Activated naive CD4-positive, alpha-beta T cell treated with anti-CD3 and anti-CD28 coated beads, Interleukin-2, amount 10 ng/mL, durations not matched to agents 7 days and 5 days (primary cell): ENCODE results near the gene SRGAP1.

Source experiments
- CTCF ChIA-PET: fragments of 350-600 bp; sonication (Branson Sonifier 250); formaldehyde crosslinking; loops from one replicate; lab custom pipeline; 2021; ENCODE audit warnings: antibody characterized with exemption; lab: Charles Lee
- DNase-seq: peaks from one replicate; pipeline ENCODE4 v3.0.0-alpha.2; 2020
- H3K27ac Mint-ChIP-seq: one replicate; pipeline ENCODE4 v1.8.0; 2021; ENCODE audit warnings: mild to moderate bottlenecking, moderate library complexity, mixed read lengths
- H3K27me3 Mint-ChIP-seq: one replicate; pipeline ENCODE4 v1.8.0; 2021; ENCODE audit warnings: mild to moderate bottlenecking, mixed read lengths
- H3K36me3 Mint-ChIP-seq: one replicate; pipeline ENCODE4 v1.8.0; 2021; ENCODE audit warnings: mixed read lengths
- H3K4me1 Mint-ChIP-seq: one replicate; pipeline ENCODE4 v1.8.0; 2021; ENCODE audit warnings: mixed read lengths
- H3K4me3 Mint-ChIP-seq: one replicate; pipeline ENCODE4 v1.8.0; 2021; ENCODE audit warnings: mild to moderate bottlenecking, moderate library complexity, mixed read lengths
- H3K9me3 Mint-ChIP-seq: one replicate; pipeline ENCODE4 v1.8.0; 2021; ENCODE audit warnings: mixed read lengths

The SRGAP1 gene

DNA sequence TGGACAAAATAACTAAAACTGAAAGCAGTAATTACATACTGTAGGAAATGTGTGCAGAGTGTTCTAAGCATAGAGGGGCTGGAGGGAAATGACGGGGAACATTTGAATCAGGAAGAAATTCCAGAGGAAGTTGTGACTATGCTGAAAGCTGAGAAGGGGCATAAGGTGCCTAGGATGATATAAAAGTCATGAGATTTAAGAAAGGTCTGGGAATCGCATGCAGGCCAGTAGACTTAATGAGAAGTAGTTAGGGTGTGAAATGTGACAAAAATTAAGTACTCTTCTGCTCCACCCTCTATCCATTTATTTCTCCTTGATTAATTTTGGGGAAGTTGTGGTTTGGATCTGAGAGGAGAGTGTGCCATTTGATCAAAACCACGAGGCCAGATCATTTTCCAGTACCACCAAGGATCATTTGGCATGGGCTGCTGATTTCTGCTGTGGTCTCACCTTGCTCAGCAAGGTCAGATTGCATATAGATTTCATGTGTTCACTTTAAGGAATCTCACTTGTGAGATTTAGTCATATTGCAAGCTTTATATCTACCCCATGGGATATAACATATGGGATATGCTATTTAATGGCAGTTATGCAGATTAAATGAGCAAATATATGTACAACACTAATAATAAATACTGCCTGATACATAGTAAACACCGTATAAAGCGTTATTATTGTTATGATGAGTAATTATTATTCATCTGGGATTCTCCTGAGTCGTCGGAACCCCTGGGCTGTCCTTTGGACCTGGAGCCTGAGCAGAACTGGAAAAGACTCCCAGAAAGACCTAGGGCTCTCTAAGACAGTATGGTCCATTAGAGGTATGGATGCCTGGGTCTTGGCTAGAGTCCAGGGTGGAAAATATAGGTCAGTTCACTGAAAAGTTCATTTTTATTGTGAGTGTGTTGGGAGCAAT, 72.3 kb downstream of the SRGAP1 start:
- Mint-ChIP-seq H3K27ac (no peak overlapping the region), H3K4me3 (no peak overlapping the region), H3K36me3 (no peaks in the 10 kb centered on the region), H3K4me1 (no peaks in the 10 kb centered on the region), H3K27me3 (no peaks in the 10 kb centered on the region), H3K9me3 (no peaks in the 10 kb centered on the region)
- no peak for DNase-seq
- CTCF ChIA-PET, result no interaction called here

DNA sequence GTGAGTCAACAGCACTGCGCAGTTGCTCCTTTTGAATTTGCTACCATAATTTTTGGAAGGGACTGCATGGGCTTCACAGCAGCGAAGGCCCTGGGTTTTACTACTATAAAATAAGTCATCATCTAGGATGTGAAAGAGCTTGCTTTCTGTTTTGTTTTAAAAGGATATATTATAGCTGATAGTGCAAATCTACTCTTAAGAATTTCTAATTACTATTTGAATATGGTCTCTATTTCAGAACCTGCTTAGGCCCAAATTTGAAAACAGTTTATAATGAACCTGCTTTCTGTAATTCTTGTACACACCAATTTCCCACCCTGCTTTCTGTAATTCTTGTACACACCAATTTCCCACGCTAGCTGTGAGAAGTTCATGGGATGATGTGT, 73.0 kb downstream of the SRGAP1 start:
- H3K27ac Mint-ChIP-seq, result no peak overlapping the region
- no peaks in the 10 kb centered on the region for H3K4me1 Mint-ChIP-seq
- no peak overlapping the region for H3K4me3 Mint-ChIP-seq
- no peaks in the 10 kb centered on the region for H3K9me3 Mint-ChIP-seq
- no peak for DNase-seq
- CTCF ChIA-PET, result no interaction called here
- H3K36me3 Mint-ChIP-seq, result no peaks in the 10 kb centered on the region
- H3K27me3 Mint-ChIP-seq, result no peaks in the 10 kb centered on the region

DNA sequence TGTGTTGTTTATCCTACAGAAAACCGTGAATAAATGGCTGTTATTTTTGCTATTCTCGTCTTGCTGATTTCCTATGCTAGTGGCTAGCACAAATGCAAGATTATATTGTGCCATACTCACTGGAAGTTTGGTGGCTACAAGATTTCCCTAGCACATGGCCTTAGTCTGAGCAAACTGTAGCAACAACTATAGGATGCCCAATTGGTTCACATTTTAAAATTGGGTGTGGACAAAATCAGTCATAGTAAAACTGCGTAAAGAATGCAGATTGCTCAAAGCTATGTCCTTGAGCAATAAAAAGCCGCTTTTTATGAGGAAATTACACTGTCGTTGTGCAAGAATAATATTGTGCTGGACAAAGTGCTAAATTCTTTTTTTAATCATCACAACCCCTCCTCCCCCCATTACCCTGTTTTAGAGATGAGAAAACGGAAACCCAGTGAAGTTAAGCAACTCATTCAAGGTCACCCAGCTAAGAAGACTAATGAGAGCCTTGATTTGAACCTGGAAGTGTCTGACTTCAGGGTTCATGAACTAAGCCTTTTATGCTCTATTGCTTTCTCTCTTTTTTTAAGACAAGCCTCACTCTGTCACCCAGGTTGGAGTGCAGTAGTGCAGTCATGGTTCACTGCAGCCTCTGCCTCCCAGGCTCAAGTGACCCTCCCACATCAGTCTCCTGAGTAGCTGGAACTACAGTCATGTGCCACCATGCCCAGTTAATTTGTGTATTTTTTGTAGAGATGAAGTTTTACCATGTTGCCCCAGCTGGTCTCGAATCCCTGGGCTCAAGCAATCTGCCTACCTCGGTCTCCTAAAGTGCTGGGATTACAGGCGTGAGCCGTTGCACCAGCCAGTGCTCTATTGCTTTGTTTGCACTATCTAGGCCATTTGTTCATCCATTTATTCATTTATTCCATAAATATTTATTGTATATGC, 73.6 kb downstream of the SRGAP1 start:
- no peaks in the 10 kb centered on the region for H3K36me3 Mint-ChIP-seq
- H3K27ac Mint-ChIP-seq, result no peak overlapping the region
- no peak overlapping the region for H3K4me3 Mint-ChIP-seq
- no peaks in the 10 kb centered on the region for H3K9me3 Mint-ChIP-seq
- no peak for DNase-seq
- no peaks in the 10 kb centered on the region for H3K4me1 Mint-ChIP-seq
- no peaks in the 10 kb centered on the region for H3K27me3 Mint-ChIP-seq
- CTCF ChIA-PET, result no interaction called here

DNA sequence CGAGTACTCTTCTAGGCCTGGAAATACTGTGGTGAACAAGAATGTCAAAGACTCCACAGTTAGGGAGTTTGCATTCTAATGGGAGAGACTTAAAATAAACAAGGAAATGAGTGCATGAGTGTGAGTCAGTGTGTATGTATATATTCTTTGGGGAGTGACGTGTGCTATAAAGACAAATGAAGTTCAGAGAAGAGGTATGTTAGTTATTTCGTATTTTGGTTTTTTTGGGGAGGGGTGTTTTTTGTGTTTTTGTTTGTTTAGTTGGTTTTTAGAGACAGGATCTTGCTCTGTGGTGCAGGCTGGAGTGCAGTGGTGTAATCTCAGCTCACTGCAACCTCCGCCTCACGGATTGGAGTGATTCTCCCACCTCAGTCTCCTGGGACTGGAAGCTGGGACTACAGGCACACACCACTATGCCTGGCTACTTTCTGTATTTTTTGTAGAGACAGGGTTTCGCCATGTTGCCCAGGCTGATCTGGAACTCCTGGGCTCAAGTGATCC, 74.3 kb downstream of the SRGAP1 start:
- Mint-ChIP-seq H3K4me1 (no peaks in the 10 kb centered on the region), H3K36me3 (no peaks in the 10 kb centered on the region), H3K27ac (no peak overlapping the region), H3K4me3 (no peak overlapping the region), H3K9me3 (no peaks in the 10 kb centered on the region), H3K27me3 (no peaks in the 10 kb centered on the region)
- CTCF ChIA-PET, result no interaction called here
- no peak for DNase-seq

DNA sequence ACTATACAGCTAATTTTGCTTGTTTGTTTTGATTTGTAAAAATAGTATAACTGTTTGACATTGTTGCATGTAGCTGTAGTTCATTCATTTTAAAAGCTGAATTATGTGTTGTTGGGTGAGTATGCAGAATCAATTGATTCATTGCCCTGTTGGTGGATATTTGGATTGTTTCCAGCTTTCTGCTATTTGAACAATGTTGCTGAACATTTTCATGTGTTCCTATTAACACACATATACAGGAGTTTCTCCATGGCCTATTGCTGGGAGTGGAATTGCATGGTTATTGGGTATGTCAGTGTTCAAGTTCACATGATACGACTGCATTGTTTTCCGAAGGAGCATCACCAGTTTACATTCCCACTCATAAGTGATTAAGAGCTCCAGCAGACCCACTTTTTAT, 75.3 kb downstream of the SRGAP1 start:
- CTCF ChIA-PET, result no interaction called here
- Mint-ChIP-seq H3K27ac (no peak overlapping the region), H3K9me3 (no peaks in the 10 kb centered on the region), H3K4me1 (no peaks in the 10 kb centered on the region), H3K36me3 (no peaks in the 10 kb centered on the region), H3K4me3 (no peak overlapping the region), H3K27me3 (no peaks in the 10 kb centered on the region)
- no peak for DNase-seq

DNA sequence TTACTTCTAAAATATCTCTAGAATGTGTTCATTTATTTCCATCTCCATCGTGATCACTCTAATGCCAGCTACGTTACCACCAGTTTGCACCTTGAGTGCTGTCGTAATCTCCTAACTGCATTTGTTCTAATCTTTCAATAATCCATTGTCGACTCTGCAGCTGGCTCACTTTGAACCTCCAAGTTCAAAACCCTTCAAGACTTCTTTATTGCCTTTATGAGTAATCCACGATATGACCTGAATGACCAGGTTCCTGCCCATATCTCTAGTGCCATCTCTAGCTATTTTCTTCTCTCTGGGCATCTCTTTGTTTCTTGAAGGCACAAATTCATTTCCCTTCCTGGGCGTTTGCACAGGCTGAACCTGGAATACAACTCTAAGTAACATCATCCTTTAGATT, 76.7 kb downstream of the SRGAP1 start:
- H3K4me1 Mint-ChIP-seq, result no peaks in the 10 kb centered on the region
- H3K36me3 Mint-ChIP-seq, result no peaks in the 10 kb centered on the region
- CTCF ChIA-PET, result no interaction called here
- no peak overlapping the region for H3K4me3 Mint-ChIP-seq
- no peaks in the 10 kb centered on the region for H3K27me3 Mint-ChIP-seq
- DNase-seq, result no peak
- H3K27ac Mint-ChIP-seq, result no peak overlapping the region
- no peaks in the 10 kb centered on the region for H3K9me3 Mint-ChIP-seq

DNA sequence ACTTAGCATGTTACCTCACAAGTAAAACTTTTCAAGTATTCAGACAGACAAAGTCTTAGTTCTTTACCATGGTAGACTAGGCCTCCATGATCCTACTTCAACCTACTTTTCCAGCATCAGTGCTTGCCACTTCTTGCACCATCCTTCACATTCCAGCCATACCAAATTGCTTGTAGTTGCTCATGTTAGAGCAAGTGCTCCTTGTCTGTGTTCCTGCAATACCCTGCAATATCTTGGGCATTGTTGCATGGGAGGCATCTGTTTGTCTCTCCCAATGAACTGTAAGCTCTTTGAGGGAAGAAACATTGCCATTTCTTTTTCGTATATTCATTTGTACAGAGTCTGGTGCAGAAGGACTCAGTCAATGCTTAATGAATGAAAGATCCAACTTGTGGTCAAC, 78.0 kb downstream of the SRGAP1 start:
- Mint-ChIP-seq H3K9me3 (no peaks in the 10 kb centered on the region), H3K4me3 (no peak overlapping the region)
- CTCF ChIA-PET, result no interaction called here

DNA sequence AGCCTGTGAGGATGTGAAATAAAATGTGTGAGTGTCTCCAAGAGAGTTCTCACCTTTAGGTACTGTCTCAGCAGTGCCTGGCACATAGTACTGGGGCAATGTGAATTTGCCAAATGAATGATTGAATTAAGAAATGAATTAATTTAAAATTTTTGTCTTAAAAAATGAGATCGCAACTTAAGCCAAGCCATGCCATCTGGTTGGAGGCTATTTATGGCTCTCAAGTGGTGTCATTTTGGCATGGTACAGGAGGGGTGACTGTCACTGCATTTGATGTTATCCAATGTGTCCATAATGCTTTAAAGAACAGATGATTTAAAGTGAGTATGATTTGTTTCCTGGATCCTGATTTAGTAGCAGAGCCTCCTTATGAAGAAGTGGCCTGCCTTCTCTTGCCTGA, 80.3 kb downstream of the SRGAP1 start:
- no peak for DNase-seq
- Mint-ChIP-seq H3K27me3 (no peaks in the 10 kb centered on the region), H3K36me3 (no peaks in the 10 kb centered on the region), H3K9me3 (no peaks in the 10 kb centered on the region), H3K27ac (no peak overlapping the region), H3K4me1 (no peaks in the 10 kb centered on the region), H3K4me3 (no peak overlapping the region)
- CTCF ChIA-PET, result no interaction called here

More for the DNA sequence above, 78.0 kb downstream of the SRGAP1 start:
- no peak for DNase-seq
- H3K36me3 Mint-ChIP-seq, result no peaks in the 10 kb centered on the region
- H3K27ac Mint-ChIP-seq, result no peak overlapping the region
- H3K4me1 Mint-ChIP-seq, result no peaks in the 10 kb centered on the region
- H3K27me3 Mint-ChIP-seq, result no peaks in the 10 kb centered on the region

DNA sequence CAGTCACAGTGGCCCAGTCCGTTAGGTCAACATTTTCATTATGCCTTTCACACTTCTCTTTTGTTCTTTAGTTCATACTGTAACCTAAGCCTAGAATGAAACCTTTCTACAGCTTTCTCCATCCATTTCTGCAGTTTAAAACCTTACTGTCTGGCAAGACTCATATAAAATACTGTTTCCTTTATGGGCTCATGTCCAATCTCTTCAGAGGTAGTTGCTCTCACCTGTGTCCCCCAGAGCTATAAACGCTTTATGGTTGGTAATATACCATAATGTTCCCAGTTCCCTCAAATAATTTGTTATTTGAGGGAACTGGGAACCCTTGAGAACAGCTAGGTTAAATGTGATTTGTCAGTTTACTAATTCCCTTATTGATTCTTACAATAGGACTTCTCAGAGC, 83.0 kb downstream of the SRGAP1 start:
- H3K27ac Mint-ChIP-seq, result no peak overlapping the region
- CTCF ChIA-PET, result no interaction called here
- no peaks in the 10 kb centered on the region for H3K36me3 Mint-ChIP-seq
- H3K9me3 Mint-ChIP-seq, result no peaks in the 10 kb centered on the region
- no peak overlapping the region for H3K4me3 Mint-ChIP-seq
- no peaks in the 10 kb centered on the region for H3K27me3 Mint-ChIP-seq
- DNase-seq, result no peak
- no peaks in the 10 kb centered on the region for H3K4me1 Mint-ChIP-seq

DNA sequence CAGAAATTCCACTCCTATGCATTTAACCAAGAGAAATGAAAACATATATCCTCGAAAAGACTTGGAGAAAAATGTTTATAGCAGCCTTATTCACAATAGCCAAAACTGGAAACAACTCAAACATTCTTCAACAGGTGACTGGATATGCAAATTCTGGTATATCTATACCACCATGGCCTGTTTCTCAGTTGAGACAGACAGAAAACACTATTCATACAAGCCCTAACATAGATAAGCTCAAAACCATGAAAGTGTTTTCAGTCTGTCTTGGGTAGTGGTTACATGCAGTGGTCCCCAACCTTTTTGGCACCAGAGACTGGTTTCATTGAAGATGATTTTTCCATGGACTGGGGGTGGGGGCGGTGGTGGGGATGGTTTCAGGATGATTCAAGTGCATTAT, 83.8 kb downstream of the SRGAP1 start:
- no peaks in the 10 kb centered on the region for H3K4me1 Mint-ChIP-seq
- CTCF ChIA-PET, result no interaction called here
- no peaks in the 10 kb centered on the region for H3K27me3 Mint-ChIP-seq
- no peak overlapping the region for H3K4me3 Mint-ChIP-seq
- H3K36me3 Mint-ChIP-seq, result no peaks in the 10 kb centered on the region
- no peak overlapping the region for H3K27ac Mint-ChIP-seq
- no peak for DNase-seq
- H3K9me3 Mint-ChIP-seq, result no peaks in the 10 kb centered on the region

DNA sequence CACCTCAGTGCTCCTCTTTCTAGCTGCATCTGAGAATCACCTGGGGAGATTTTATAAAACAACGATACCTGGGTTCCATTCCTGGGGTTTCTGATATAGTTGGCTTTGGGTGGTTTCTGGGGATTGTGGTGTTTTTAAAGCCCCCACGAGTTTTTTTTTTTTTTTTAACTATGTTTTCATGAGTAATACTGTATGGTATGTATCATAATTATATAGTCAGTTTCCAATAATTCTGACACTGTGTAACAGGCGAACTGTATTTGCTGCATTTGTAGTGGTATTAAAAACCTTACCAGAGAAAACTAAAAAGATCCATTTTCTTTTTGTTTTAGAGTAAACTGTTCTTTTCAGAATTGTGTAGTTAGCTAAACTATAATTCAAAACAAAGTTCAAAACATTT, 84.9 kb downstream of the SRGAP1 start:
- Mint-ChIP-seq H3K4me3 (no peak overlapping the region), H3K4me1 (no peaks in the 10 kb centered on the region), H3K36me3 (no peaks in the 10 kb centered on the region), H3K27ac (no peak overlapping the region), H3K9me3 (no peaks in the 10 kb centered on the region), H3K27me3 (no peaks in the 10 kb centered on the region)
- CTCF ChIA-PET, result interaction anchor here (0.6 kb wide), 1 partner anchor 114 kb away, joined by 4 read pairs; no protein-coding TSS in a partner anchor
- DNase-seq, result no peak

DNA sequence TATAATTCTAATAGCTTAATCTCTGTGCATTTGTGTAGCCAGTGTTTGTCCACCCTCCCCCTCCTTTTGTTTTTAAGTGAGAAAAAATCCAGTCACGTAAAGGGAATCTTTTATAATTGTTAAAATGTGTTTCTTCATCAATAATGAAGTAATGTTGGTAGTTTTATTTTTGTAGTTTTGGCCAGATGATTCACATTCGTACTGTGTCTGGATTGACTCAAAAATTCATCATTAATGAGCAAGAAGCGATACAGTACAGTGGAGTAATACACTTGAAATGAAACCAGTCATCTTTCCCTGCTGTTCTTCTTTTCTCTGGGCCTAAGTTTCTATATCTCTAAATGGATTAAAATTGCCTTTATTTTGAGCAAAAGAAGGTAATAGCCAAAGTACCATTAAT, 86.5 kb downstream of the SRGAP1 start:
- CTCF ChIA-PET, result no interaction called here
- Mint-ChIP-seq H3K4me3 (no peak overlapping the region), H3K36me3 (no peaks in the 10 kb centered on the region), H3K27ac (no peak overlapping the region), H3K9me3 (no peaks in the 10 kb centered on the region), H3K27me3 (peaks cover 3% of the 10 kb centered on the region), H3K4me1 (no peaks in the 10 kb centered on the region)
- no peak for DNase-seq

DNA sequence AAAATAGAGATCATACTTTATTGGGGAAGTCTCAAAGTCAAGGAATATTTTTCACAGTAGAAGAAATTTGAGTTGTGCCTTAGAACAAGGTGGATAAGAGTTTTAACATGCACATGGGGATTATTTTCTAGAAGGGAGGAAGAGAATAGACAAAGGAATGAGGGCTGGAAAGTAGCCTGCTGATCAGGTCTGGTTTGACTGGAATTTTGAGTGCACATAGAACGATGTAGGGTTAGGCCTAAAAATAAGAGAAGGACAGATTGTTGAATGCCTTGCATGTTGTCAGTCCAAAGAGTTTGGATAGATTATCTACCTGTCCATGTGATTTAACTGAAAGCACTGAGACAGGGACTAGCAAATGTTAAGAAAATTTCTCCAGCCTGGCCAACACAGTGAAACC, 87.2 kb downstream of the SRGAP1 start:
- CTCF ChIA-PET, result no interaction called here
- Mint-ChIP-seq H3K27me3 (peaks cover 3% of the 10 kb centered on the region), H3K27ac (no peak overlapping the region), H3K9me3 (no peaks in the 10 kb centered on the region), H3K36me3 (no peaks in the 10 kb centered on the region), H3K4me1 (no peaks in the 10 kb centered on the region), H3K4me3 (no peak overlapping the region)
- DNase-seq, result no peak

DNA sequence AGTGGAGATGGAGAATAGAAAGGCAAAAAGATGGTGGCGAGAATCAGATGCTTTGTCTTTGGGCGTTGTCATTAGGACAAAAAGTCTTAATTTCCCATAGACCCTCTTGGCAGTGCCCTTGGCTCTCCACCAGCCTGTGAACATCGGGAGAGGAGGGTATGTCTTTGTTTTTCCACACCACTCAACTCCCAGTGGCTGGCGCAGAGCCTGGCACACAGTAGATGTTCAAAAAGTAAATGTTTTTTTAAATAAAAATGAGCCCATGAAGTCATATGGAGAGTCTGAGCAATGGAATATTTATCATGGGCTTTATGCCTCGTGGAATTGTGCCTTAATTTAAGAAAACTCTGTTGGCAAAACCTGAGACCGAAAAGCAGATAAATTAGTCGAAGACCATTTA, 90.4 kb downstream of the SRGAP1 start:
- Mint-ChIP-seq H3K4me3 (no peak overlapping the region), H3K27ac (no peak overlapping the region), H3K27me3 (peaks cover 13% of the 10 kb centered on the region), H3K36me3 (no peaks in the 10 kb centered on the region), H3K4me1 (no peaks in the 10 kb centered on the region), H3K9me3 (no peaks in the 10 kb centered on the region)
- no peak for DNase-seq
- CTCF ChIA-PET, result no interaction called here
